K562 (cell line): ENCODE measurements around the gene WNT3.

Experiments
- EZH2 ChIP-seq: IDR thresholded peaks from 2 replicates; pipeline ENCODE4 v1.6.1; 2012; ENCODE audit warnings: low read depth, mild to moderate bottlenecking, inconsistent platforms, low read length, borderline replicate concordance
- ZNF12 ChIP-seq: sonication (generic); formaldehyde crosslinking; IDR thresholded peaks from 2 replicates; pipeline ENCODE4 v1.4.0; 2020; ENCODE audit warnings: mild to moderate bottlenecking, missing genetic modification reagents

GRCh38 chr17:46741122-46741730 is 77.3 kb downstream of the WNT3 start:
- TF ChIP-seq EZH2 (no peak), ZNF12 (CRISPR knock-in tag) (no peak)
